MM.1S (cell line): ENCODE measurements around the gene SLX4IP.

Source experiments
- CTCF ChIP-seq: fragments of 300-600 bp; sonication (generic); IDR thresholded peaks from 2 replicates; pipeline ENCODE4 v1.5.1; 2016; ENCODE audit warnings: antibody characterized with exemption, low read length, mixed read lengths
- EZH2 ChIP-seq: fragments of 300-600 bp; sonication (generic); optimal IDR thresholded peaks from 2 replicates; pipeline ENCODE3; 2017; ENCODE audit warnings: low read depth, mild to moderate bottlenecking, antibody characterized with exemption, low read length, mixed read lengths
- EZH2phosphoT487 ChIP-seq: fragments of 300-600 bp; sonication (generic); IDR thresholded peaks from 2 replicates; pipeline ENCODE4 v1.6.1; 2018; ENCODE audit warnings: antibody characterized with exemption, low read length

- TF ChIP-seq CTCF (no peak), EZH2 (no peak), EZH2phosphoT487 (no peak)
Measured at GRCh38 chr20:10622657-10623418, 187.7 kb downstream of the SLX4IP start.
